Lung (tissue), 12 donors: ENCODE data around the gene RASGRF2. TPM values are rescaled to one million over a fixed set of nuclear protein-coding genes. Genes with fewer than 3 reads are reported as not detected.

Experiments used
- ATAC-seq: fragments of 200-7000 bp; cut with Tn5 transposase; one replicate; pipeline ENCODE4 v1.9.1; 2020; ENCODE audit warnings: moderate number of reproducible peaks; ENCODE audit not compliant: insufficient read depth, low FRiP score
- DNase-seq, 3 donors: peaks; one replicate each; pipeline ENCODE4 v3.0.0-alpha.2; 2013 to 2017
- H3K27ac ChIP-seq, 2 donors: one replicate each; pipeline ENCODE4 v1.5.1; 2013; ENCODE audit warnings: mild to moderate bottlenecking in 2 of 2, moderate library complexity in 2 of 2, control low read depth in 1 of 2, inconsistent platforms in 1 of 2, low read depth in 1 of 2, low read length in 1 of 2
- H3K27me3 ChIP-seq, 3 donors: one replicate each; pipeline ENCODE4 v1.5.1; 2013; ENCODE audit warnings: low read length in 2 of 3; ENCODE audit not compliant: control insufficient read depth in 3 of 3, insufficient read depth in 3 of 3
- H3K36me3 ChIP-seq, 4 donors: one replicate each; pipeline ENCODE4 v1.5.1; 2013; ENCODE audit warnings: low read length in 4 of 4, mild to moderate bottlenecking in 1 of 4, moderate library complexity in 1 of 4; ENCODE audit not compliant: control insufficient read depth in 4 of 4, insufficient read depth in 4 of 4
- H3K4me1 ChIP-seq, 5 donors: one replicate each; pipeline ENCODE4 v1.5.1; 2013; ENCODE audit warnings: low read length in 5 of 5, mild to moderate bottlenecking in 2 of 5, moderate library complexity in 1 of 5; ENCODE audit not compliant: control insufficient read depth in 5 of 5, insufficient read depth in 5 of 5
- H3K4me3 ChIP-seq: one replicate; pipeline ENCODE4 v1.5.1; 2013; ENCODE audit warnings: mild to moderate bottlenecking, control low read depth, moderate library complexity
- H3K9ac ChIP-seq, 2 donors: one replicate each; pipeline ENCODE4 v1.5.1; 2013; ENCODE audit warnings: low read length in 2 of 2, control low read depth in 1 of 2; ENCODE audit not compliant: insufficient read depth in 1 of 2
- H3K9me3 ChIP-seq, 4 donors: one replicate each; pipeline ENCODE4 v1.5.1; 2013; ENCODE audit warnings: low read length in 3 of 4, mild to moderate bottlenecking in 1 of 4, moderate library complexity in 1 of 4; ENCODE audit not compliant: control insufficient read depth in 4 of 4, insufficient read depth in 3 of 4
- CTCF ChIP-seq: IDR thresholded peaks from 2 replicates; pipeline ENCODE4 v1.5.1; 2012; ENCODE audit warnings: mild to moderate bottlenecking; ENCODE audit errors: control extremely low read depth, extremely low read depth
- WGBS, 2 donors: extraction: QIAGEN DNeasy Blood & Tissue Kit; methylation state at CpG; one replicate each; pipeline ENCODE4 v1.1.7; 2013; 5-methylcytosine and 5-hydroxymethylcytosine counted together
- polyA plus RNA-seq, 2 donors: library from polyadenylated mRNA; stranded (reverse); fragments of 200-250 nt; gene quantifications; one replicate each; pipeline ENCODE4 v1.2.1, GENCODE V29; 2013
- total RNA-seq, 2 donors: library from RNA; depleted of rRNA in 1 of 2; stranded (reverse); fragments of >200 nt in 1 of 2; gene quantifications; one replicate each; pipeline ENCODE4 v1.2.1, GENCODE V29; 2014 to 2021
- donor health status: control.
- donor health status: control.
- donor health status: Bipolar disorder and iron deficiency.
- donor health status: healthy.
- donor health status: DM: yes; HTN: yes; CAD: no.

RASGRF2 gene
- total and polyA plus RNA-seq, 4 donors = 1.0 to 12.0 (median 2.7) TPM

GRCh38 chr5:80975065-80975464 is 14.9 kb downstream of the RASGRF2 start:
- Histone ChIP-seq H3K9me3 (no peaks in the 10 kb centered on the region), H3K36me3 (no peaks in the 10 kb centered on the region), H3K27me3 (no peaks in the 10 kb centered on the region), H3K9ac (peak overlapping the region in 1 of 2 donors; percentile 43), H3K27ac (no peak overlapping the region), H3K4me3 (no peak overlapping the region), H3K4me1 (peaks cover 0 to 14% (median 5%) of the 10 kb centered on the region in 5 donors)
- no peak for TF ChIP-seq CTCF
- ATAC-seq (no peak), DNase-seq (peak; percentile 34 to 85 (median 81))
- WGBS, 2 donors = 55 to 67% methylated on average over 5 of the region's 5 CpGs

GRCh38 chr5:80976985-80977384 is 16.8 kb downstream of the RASGRF2 start:
- no peaks in the 10 kb centered on the region for H3K36me3 ChIP-seq
- H3K9me3 ChIP-seq = no peaks in the 10 kb centered on the region
- peak overlapping the region in 1 of 2 donors; percentile 62 for H3K27ac ChIP-seq
- no peak for TF ChIP-seq CTCF
- H3K4me1 ChIP-seq = peaks cover 0 to 14% (median 5%) of the 10 kb centered on the region in 5 donors
- 73 to 77% methylated on average over 4 of the region's 4 CpGs for WGBS, 2 donors
- ATAC-seq (no peak), DNase-seq (no peak)
- no peak overlapping the region for H3K9ac ChIP-seq
- H3K4me3 ChIP-seq = no peak overlapping the region
- H3K27me3 ChIP-seq = no peaks in the 10 kb centered on the region

- 97 to 98% methylated on average over 1 of the region's 1 CpG for WGBS, 2 donors
- TF ChIP-seq CTCF = no peak
- Histone ChIP-seq H3K27me3 (no peaks in the 10 kb centered on the region), H3K27ac (no peak overlapping the region), H3K36me3 (no peaks in the 10 kb centered on the region), H3K4me3 (no peak overlapping the region), H3K9ac (no peak overlapping the region), H3K4me1 (peaks cover 0 to 14% (median 5%) of the 10 kb centered on the region in 5 donors), H3K9me3 (no peaks in the 10 kb centered on the region)
- ATAC-seq = no peak
- DNase-seq = no peak
Observed at GRCh38 chr5:80977764-80978163, 17.6 kb downstream of the RASGRF2 start.

GRCh38 chr5:80978772-80979317 is 18.7 kb downstream of the RASGRF2 start:
- DNase-seq = no peak
- H3K4me3 ChIP-seq = no peak overlapping the region
- peaks cover 0 to 14% (median 5%) of the 10 kb centered on the region in 5 donors for H3K4me1 ChIP-seq
- no peaks in the 10 kb centered on the region for H3K27me3 ChIP-seq
- no peak overlapping the region for H3K9ac ChIP-seq
- no peak overlapping the region for H3K27ac ChIP-seq
- H3K9me3 ChIP-seq = no peaks in the 10 kb centered on the region
- TF ChIP-seq CTCF = no peak
- WGBS, 2 donors = 39 to 56% methylated on average over 1 of the region's 1 CpG
- ATAC-seq = no peak
- no peaks in the 10 kb centered on the region for H3K36me3 ChIP-seq
